ENCODE data around the gene PSMB10.

GRCh38 chr16:67940446-67941089 is 3.9 kb upstream of the PSMB10 start:
- no peak for TF ChIP-seq CTCF (IDR thresholded peaks at IDR 0.05; ENCODE audit: low read depth, low read length)
- TF ChIP-seq POLR2A (IDR thresholded peaks at IDR 0.05; ENCODE audit: extremely low read depth, insufficient read length) = no peak

All from NB4 (cell line).